Measurements from ENCODE around the gene FBXW8.

Gene FBXW8

GRCh38 chr12:116926283-116927243, 15.8 kb downstream of the FBXW8 start:
- DNase-seq: no peak

- DNase-seq: no peak
Observed at GRCh38 chr12:116927244-116927940, 16.6 kb downstream of the FBXW8 start.

GRCh38 chr12:116928504-116928903, 17.8 kb downstream of the FBXW8 start:
- no peak for DNase-seq

GRCh38 chr12:116929885-116930284, 19.1 kb downstream of the FBXW8 start:
- no peak for DNase-seq

- no peak for DNase-seq
Observed at GRCh38 chr12:116931665-116932064, 20.9 kb downstream of the FBXW8 start.

GRCh38 chr12:116933091-116933490, 22.3 kb downstream of the FBXW8 start:
- DNase-seq: no peak

- DNase-seq: no peak
Observed at GRCh38 chr12:116933512-116934246, 22.9 kb downstream of the FBXW8 start.

- DNase-seq: no peak
Observed at GRCh38 chr12:116934908-116935705, 24.4 kb downstream of the FBXW8 start.

GRCh38 chr12:116937640-116938039, 26.9 kb downstream of the FBXW8 start:
- DNase-seq: no peak

- no peak for DNase-seq
Observed at GRCh38 chr12:116939734-116940133, 29.0 kb downstream of the FBXW8 start.

GRCh38 chr12:116941188-116941587, 30.4 kb downstream of the FBXW8 start:
- no peak for DNase-seq

- no peak for DNase-seq
Observed at GRCh38 chr12:116943419-116944372, 32.9 kb downstream of the FBXW8 start.

GRCh38 chr12:116945886-116946550, 35.3 kb downstream of the FBXW8 start:
- no peak for DNase-seq

GRCh38 chr12:116948298-116948697, 37.5 kb downstream of the FBXW8 start:
- DNase-seq: no peak

- no peak for DNase-seq
Observed at GRCh38 chr12:116950628-116951325, 40.0 kb downstream of the FBXW8 start.

GRCh38 chr12:116954710-116955381, 44.1 kb downstream of the FBXW8 start:
- DNase-seq: no peak

- no peak for DNase-seq
Observed at GRCh38 chr12:116955382-116956021, 44.8 kb downstream of the FBXW8 start.

- no peak for DNase-seq
Observed at GRCh38 chr12:116958402-116959197, 47.9 kb downstream of the FBXW8 start.
